ENCODE results near the gene ILDR1. TPM values are rescaled to one million over a fixed set of nuclear protein-coding genes. Genes with fewer than 3 reads are reported as not detected.
A peak's percentile ranks its signal among the peaks of the same experiment; 100 is the strongest.

ILDR1 gene
- total RNA-seq, 1 experiment from 2014 or later = not detected

DNA sequence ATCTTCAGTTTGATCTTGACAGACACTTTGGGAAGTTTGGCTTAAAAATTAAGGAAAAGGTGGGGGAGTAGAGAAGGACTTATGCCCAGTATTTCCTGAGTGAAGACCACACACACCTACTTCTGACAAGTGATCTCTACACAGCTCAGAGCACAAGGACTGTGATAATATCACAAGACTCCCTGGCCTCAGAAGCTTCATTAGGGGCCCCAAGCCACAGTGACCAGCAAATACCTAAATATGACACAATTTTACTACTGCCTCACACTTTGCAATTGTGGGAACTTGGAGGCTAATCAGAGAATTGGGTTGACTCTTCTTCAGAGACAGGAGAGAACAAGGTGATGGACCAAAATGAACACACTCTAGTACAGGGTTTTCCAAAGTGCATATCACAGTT lies 2.6 kb downstream of the ILDR1 start:
- DNase-seq (ENCODE audit: low read depth) = no peak

- DNase-seq (ENCODE audit: low read depth) = no peak
These were observed 7.3 kb downstream of the ILDR1 start for GRCh38 chr3:122014741-122015140.

DNA sequence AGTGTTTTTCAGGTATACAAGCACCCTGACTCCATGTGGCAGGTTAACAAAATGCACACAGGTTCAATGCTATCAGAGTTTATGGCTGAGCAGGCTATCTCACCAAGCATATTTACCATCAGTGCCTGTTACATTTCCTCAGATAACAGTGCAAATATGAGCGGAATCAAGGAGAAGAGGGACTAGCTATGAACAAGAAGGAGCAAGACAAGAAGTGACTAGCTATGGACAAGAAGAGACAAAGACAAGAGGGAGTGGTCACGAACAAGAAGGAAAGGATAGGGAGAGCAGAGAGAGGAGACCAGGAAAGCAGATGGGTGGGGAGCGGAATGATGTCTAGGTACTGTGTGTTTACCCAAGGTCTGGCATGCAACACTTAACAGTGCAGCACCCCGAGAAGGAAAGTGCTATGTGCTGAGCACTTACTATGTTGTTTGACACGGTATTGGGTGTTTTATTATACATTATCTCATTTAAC lies 8.6 kb downstream of the ILDR1 start:
- no peak for DNase-seq (ENCODE audit: low read depth)

DNA sequence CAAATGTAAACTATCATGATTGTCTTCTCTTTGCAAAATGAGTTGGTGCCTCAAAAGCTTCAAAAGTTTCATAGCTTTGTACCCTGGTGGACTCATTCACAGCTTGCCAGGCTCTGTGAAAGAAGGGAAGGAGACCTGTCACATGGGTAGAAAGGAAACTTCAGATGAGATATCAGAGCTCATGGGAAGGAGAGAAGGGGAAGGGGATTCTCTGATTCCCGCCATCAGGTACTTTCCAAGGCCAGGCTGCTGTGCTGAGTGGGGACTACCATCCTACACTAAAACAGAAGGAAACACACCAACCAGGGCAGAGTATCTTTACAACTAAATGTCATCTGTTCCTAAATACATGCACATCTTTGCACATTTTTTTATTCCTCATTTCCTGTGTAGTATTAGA lies 9.2 kb downstream of the ILDR1 start:
- DNase-seq (ENCODE audit: low read depth) = no peak

GRCh38 chr3:122011396-122011795 lies 10.7 kb downstream of the ILDR1 start:
- DNase-seq (ENCODE audit: low read depth) = no peak

GRCh38 chr3:122010506-122010905 lies 11.5 kb downstream of the ILDR1 start:
- no peak for DNase-seq (ENCODE audit: low read depth)

DNA sequence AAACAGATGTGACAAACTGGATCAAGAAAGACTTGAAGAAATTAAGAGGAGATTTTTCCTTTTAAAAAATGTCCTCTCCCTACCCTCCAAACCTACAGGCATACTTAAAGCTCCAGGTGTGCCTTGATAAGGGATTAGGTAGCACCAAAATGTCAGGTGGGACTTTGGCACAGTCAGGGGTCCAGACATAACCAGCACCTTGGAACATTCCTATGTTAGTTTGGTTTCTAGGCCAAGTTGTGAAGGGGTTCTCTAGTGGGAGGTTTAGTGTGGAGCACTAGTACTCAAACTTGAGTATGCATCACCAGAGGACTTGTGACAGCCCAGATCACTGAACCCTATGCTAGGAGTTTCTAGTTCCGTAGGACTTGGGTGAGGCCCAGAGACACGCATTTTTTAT lies 13.9 kb downstream of the ILDR1 start:
- no peak for DNase-seq (ENCODE audit: low read depth)

DNA sequence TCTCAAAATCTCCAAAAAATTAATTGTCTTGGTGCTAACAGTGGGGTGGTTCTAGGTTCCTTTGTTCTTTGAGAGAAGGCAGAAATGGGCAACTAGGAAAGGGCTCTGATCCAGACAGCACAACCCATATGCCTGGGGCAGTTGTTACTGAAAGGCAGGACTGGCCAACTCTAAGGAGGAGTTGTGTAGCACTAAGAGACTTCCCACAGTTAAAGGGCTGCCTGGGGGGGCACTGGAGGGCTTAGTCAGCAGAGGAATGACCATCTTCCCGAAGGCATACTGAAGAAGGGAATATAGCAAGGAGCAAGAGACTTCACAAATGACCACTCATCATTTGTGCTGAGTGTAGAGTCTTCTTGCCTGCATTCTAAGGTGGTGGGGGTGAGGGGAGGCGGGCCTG lies 15.8 kb downstream of the ILDR1 start:
- peak; percentile 38 for DNase-seq (ENCODE audit: low read depth)

DNA sequence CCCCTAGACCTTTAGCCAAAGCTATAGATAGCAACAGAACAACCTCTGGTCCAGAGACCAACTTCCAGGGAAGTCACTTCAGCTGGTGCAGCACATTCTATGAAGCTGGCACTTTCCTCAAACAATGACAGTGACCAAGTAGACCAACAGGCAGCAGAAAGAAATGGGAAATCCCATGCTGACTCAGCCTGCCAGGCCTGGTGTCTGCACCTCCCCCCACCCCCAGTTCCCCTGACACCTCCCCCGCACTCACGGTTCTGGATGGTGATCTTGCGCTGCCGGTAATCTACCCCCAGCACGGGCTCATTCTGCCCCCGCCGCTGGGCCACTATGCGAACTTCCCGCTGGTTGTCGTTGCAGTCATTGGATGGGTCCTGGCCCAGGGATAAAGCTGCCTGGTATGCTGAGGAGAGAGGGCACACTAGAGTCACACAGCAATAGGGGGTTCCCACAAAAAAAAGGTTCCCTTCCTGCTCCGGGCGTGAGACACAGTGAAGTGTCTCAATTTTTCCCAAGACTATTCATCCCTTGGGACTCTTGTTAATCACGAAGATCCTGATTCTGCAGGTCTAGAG lies 17.0 kb downstream of the ILDR1 start:
- peak; percentile 20 for DNase-seq (ENCODE audit: low read depth)

GRCh38 chr3:122004107-122004506 lies 17.9 kb downstream of the ILDR1 start:
- DNase-seq (ENCODE audit: low read depth) = peak; percentile 23

DNA sequence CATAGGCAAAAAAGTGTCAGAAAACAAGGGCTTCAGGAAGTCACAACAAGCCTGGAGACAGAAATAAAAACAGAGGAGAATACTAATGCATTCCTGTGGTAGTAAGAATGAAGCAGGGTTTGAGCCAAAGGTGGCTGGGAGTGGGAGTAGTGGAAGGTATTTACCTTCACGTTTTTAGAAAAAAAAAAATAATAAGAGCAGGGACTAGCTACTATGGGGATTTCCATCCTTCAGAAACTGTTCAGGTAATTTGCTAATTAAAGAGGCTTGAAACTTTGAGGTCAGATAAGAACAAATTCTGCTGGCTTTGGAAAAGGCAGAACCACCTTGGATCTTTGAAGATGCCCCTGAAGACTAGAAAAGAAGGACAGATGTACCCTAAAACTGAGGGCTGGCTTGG lies 18.4 kb downstream of the ILDR1 start:
- DNase-seq (ENCODE audit: low read depth) = peak; percentile 60

GRCh38 chr3:122003112-122003511 lies 18.9 kb downstream of the ILDR1 start:
- no peak for DNase-seq (ENCODE audit: low read depth)

- DNase-seq (ENCODE audit: low read depth) = no peak
These were observed 19.4 kb downstream of the ILDR1 start for GRCh38 chr3:122002611-122003010.

- DNase-seq (ENCODE audit: low read depth) = no peak
These were observed 20.2 kb downstream of the ILDR1 start for GRCh38 chr3:122001892-122002291.

DNA sequence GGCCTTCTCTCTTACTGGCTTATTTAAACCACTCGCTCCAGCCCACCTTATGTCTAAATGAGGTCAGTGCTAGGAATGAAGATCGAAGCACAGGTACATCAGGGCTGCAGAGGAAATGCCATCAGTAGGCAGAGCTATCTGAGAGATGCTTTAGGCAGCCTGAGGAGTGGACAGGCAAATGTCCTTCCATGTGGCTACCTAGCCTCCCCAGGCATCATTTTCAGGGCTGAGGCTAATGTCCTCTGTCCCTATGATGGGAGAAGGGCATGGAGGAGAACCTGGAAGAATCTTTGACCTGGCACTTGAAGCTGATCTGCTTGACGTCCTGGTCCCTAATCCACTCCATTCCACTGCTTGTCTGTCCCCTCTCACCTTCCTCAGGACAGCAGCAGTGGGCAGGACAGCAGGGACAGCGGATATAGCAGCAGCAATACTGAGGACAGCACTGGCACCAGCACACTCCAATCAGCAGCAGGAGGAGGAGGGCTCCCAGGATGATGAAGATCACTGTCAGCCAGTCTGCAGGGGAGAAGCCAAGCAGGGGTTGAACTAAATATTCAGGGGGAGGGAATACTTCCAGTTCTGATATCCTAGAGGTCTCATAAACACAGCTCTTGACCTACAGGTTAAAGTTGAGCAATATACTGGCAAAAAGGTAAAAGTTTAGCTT lies 21.0 kb downstream of the ILDR1 start:
- no peak for DNase-seq (ENCODE audit: low read depth)

GRCh38 chr3:121999931-122000330 lies 22.1 kb downstream of the ILDR1 start:
- DNase-seq (ENCODE audit: low read depth) = peak; percentile 73

- peak; percentile 51 for DNase-seq (ENCODE audit: low read depth)
These were observed 23.2 kb downstream of the ILDR1 start for GRCh38 chr3:121998611-121999473.

GRCh38 chr3:121998030-121998580 lies 23.9 kb downstream of the ILDR1 start:
- DNase-seq (ENCODE audit: low read depth) = peak; percentile 90

- DNase-seq (ENCODE audit: low read depth) = no peak
These were observed 24.7 kb downstream of the ILDR1 start for GRCh38 chr3:121997372-121997771.

DNA sequence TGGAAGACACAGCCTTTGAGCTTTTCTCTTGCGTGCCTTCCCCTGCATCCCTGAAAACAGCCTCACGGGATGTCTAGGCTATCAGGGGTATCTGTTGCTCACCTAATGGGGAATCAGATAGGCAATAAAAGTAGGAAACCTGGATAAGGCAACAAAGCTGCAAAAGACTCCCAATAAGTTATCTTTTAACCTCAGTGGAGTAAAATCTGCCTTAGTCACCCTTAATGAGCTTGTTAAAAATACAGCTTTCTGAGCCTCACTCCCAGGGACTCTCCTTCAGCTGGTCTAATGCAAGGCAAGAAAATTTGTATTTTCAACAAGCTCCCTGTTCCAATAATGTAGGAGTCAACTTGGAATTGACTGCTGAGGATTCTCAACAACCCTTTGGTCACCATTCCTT lies 25.6 kb downstream of the ILDR1 start:
- DNase-seq (ENCODE audit: low read depth) = peak; percentile 23

GRCh38 chr3:121995161-121996137 lies 26.6 kb downstream of the ILDR1 start:
- peak; percentile 97 for DNase-seq (ENCODE audit: low read depth)
